ENCODE data around the gene BAZ2A.
A peak's percentile ranks its signal among the peaks of the same experiment; 100 is the strongest.

Gene BAZ2A

DNA sequence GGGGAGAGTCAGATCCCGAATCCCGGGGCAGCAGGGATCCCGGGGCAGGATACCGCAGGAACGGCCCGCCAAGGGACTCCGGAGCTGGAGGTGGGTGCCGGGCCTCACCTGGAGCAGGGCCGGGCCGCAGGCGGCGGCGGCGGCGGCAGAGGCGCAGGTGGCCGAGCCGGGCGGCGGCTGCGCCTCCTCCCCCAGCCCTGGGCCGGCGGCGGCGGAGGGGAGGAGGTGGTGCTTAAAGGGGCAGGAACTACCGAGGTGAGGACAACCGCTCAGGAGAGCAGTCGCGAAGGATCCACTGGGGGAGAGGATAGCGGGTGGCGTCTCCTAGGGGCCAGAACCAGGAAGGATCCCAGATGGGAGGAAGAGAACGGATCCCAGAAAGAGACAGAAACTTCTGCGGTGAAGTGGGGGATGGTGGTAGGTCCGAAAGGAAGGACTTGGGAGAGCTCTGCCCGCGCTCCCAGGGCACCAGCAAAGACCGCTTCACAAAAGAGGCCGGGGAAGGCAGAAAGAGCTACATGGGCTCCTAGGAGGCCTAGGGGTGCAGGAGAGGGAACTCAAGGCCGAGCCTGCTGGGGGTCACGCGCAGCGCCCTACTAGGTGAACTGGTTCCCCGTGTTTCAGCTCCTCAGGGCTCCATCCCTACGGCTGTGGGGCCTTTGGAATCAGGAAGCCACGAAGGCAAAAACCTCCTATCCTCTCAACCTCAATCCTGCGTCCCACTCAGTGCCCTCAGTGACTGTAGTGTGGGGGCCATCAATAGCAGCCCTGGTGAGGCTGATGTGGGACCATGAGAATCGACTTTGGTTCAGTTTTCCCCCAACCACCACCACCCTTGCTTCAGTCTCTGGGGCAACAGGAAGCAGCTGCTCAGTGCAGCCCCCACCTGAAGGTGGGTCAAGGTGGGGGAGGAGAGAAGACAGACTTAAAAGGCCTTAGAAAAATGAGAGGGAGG, 5.0 kb upstream of the BAZ2A start:
- peak; percentile 49 to 69 for DNase-seq

DNA sequence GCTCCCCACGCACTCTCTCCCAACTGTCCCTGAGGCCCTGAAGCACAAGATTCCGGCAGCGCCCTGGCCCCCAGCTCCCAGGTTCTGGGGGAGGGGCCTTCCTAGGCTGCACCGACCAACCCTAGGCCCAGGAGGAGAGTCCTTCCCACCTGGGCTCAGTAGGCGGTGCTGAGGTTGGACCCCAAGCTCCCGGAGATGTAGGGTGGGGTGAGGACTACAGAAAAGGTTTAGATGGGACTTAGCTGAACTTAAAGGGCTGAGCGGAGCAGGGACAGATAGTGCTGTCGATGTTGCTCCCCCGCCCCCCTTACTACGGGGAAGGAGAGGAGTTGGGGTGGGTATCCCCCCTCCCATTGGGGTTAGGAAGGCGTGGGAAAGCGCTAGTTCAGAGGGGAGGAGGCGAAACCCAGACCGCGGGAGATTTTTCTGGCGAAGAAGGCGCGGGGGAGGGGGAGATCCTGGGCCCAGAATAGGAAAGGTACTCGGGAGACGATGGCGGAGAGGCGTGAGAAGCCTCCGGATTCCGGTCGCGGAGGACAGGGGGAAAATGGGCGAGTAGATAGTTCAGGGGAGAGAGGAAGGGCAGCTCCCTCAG, 4.2 kb upstream of the BAZ2A start:
- DNase-seq = peak in 1 of 2 donors; percentile 16

DNA sequence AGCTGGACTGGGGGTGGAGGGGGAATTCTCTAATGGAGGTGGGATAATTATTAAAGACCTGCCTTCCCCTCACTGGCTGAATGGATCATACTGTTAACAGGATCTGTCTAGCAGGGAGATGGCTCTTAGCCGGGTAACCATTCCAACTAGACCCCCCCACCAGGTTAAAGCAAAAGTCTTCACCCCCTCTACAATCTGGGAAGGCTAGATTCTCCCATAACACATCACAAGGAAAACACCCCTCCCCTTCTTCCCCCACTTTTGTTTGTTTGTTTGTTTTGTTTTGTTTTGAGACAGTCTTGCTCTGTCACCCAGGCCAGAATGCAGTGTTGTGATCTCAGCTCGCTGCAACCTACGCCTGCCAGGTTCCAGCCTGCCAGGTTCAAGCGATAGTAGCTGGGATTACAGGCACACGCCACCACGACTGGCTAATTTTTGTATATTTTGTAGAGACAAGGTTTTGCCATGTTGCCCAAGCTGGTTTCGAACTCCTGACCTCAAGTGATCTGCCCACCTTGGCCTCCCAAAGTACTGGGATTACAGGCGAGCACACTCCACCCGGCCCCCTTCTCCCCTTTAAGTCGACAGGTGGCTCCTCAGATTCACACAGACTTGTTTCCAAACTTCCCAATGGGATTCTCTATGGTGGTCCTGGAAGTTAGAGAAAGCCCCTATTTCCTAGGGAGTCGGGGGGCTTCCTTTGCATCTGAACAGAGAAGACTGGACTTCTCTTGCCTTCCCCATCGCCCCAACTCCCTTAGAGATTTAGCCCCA, 3.5 kb upstream of the BAZ2A start:
- no peak for DNase-seq

DNA sequence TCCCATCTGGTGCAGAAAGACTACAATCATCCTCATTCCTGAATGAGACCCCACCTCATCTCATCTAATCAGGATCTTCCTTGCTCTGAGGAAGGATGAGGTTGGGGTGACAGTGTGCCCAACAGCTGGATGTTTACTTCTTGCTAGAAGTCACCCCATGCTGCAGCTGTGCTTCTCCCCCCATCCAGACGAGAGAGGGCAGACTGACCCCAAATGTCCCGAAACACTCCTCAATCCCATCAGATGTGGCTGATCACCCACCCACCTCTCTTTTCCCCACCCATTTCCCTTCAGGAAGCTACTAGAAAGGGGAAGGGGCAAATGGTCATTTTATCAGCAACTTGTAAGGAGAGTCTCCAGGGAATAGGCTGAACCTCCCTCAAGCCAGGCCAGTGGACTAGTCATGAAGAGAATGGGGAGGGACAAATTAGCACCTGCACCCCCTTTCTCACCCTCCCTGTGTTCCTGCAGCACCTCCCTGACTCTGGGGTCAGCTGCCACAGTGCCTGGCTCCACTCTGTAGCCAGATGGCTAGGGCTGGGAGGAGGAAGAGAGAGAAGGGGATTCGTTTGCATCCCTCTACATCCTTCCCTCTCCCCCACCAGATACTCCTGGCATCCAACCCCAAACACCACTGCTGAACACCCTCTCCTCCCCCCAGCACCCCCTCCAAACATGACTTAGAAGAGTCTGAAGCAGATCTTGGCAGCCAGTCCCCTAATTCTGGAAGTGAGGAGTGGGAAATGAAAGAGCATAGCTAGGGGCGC, 2.8 kb upstream of the BAZ2A start:
- DNase-seq = no peak

DNA sequence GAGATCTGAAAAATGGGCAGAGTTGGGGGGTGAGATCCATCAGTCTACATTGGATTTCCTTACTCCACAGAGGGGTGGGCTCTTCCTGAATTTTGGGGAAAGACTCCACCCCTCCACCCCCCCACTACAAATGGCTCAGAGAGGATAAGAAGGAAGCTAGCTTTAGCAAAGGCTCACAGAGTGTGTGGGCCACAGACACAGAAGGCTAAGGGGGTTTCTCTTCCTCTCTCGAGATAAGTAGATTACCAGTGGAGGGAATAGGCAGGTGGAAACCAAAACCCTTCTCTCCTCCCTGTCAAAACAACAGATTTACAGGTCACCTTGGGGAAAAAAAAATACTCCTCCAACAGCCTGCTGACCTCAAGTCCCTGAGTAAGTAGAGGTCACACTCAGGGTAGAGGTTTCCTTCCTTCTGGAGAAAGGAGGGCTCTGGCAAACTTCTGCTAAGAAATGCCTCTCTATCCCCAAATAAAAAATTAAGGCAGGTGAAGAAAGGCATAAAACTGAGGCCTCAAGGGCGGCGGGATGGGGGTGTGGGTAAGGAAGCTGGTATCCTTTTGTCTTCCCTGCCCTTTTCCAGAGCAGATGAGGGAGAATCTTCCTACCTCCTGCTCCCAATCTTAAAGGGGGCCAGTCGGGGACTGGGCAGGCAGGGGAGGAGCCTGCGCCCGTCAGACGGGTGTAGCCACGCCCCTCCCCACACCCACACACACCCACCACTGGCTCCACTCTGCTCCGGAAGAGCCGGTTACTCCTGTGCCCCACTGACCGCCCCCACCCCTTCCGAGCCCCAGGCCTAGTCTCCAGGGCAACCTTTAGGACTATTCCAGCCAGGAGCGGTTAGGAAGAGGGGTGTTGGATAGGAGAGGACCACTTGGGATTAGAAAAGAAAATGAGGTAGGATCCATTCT, 1.9 kb upstream of the BAZ2A start:
- peak in 1 of 2 donors; percentile 13 for DNase-seq

DNA sequence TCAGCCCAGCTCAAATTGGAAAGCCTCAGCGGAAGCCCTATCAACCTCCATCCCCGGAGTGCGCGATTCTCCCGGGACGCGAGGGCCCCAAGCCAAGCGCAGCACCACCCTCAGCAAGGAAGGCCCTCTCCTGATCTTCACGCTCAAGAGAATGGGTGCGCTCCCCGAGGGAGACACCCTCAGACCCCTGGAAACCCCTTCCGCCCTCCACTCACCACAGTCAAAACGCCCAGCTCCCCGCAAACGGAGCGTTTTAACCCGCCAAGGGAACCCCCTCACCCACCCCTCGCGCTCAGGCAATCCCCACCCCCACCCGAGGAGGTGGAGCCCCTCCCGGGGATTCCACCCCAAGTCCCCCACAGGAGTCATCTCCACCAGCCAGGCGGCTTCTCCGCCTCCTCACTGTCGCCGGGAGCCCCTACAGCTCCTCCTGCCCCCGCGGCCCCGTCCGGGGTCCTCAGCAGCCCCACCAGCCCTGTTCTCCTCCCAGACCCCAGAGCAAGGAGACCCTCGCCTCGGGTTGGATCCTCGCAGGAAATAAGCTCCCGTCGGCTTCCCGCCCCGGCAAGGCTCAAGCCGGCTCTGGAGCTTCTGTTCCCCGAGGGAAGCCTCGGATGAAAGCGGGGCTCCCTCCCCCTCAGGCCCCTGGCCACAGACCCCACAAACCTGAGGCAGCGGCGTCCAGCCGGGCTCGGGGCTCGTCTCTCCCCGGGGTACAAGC, 507 bp downstream of the BAZ2A start:
- peak in 1 of 2 donors; percentile 61 for DNase-seq

DNA sequence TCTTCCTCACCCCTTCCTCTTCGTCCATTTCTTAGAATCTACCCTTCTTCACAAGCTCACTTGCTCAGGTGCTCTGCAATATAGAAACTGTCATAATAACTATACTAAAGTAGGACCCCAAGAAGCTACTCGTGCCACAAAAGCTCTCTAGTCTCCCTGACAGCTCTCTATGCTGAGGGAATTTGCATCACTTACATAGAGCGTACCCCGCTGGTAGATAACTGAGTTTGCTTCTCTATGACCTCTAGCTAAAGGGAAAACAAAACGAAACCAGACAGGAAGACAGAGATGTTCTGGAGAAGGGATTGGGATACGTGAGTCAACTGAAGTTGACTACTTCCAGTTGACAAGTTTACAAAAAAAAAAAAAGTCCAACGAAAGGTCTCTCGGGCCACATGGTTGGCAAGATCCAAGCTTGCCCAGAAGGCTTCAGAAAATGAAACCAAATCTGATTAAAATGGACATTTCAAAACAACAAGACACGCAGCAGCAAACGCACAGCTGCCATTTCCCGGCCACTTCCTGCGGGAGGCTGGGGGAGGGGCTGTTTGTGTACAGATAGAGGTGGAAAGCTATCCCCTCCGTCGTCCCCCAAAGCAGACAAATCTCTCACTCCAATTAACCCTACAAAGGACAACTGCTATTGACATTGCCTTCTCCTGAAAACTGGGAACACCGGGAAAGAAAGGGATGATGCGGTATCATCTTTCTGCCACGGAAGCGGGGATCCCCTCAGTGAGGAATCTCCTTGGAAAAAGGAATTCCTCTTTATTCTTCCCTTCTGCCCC, 1.3 kb downstream of the BAZ2A start:
- peak; percentile 61 to 67 for DNase-seq

DNA sequence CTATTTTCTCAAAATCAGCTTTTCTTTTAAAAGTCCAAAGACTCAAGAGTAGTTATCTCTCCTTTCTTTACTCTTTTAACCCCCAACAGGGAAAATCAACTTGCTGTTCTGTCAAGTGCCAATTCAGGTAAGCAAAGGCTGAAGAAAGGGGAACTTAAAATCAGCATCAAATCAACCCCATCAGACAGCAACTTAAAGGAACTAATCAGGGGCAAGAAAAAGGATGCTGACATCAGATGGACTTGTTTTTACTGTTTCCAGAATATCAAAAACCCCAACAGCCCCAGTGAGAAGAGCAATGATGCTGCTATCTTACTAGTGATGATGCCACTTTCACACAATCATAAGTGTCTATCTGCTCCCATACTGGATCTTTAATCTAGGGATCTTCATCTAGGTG, 3.4 kb downstream of the BAZ2A start:
- no peak for DNase-seq

DNA sequence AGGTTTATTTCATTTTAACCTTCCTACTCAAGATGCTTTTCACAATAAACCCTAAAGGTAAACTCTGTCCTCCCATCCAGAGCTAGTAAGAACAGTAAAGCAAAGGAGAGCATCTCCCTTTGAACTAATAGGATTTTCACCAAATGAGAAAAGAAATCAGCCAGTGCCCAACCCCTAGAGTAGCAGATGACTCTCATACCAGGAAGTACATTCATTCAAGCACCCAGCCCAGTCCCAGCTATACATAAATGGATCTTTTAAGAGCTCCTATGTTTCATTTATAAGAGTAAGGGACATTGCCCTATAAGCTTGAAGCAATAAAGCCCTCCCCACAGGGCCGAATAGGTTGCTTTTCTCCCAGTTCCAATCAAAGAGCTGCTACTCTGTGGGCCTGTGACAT, 7.6 kb downstream of the BAZ2A start:
- DNase-seq = no peak

DNA sequence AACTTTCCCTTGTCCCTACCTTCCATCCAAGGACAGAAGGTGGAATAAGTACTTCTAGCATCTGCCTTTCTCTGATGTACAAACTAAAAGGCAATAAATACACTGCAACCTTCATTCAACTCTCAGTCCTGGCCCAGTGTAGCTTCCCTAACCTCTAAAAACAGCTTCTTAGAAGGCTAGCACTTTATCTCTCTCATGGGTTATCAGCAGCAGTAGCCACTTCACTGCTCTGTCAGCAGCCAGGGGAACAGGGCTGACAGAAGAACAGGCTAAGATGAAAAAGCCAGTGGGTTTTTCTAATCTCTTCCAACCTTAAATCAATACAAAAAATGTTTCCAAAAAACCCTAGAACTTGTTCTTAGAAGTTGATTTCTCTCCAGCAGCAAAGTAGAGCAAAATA, 13.2 kb downstream of the BAZ2A start:
- DNase-seq = no peak

DNA sequence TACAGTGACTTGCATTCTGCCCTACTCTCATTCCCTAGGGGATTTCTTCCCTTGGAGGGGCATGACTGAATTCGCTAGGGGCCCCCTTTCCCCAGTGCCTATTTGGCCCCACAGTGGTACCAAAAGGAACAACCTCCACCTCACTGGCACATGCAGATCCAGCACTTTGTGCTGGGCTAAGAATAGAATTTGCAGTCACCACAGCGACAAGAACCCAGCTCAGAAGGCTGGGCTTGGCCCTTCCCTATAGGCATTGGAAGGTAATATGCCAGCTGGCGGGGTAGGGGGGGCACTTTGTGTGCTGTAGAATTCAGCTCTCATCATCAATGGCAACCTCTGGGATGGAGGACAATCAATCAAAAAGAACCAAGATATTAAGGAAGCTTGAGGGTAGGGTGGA, 13.9 kb downstream of the BAZ2A start:
- no peak for DNase-seq

DNA sequence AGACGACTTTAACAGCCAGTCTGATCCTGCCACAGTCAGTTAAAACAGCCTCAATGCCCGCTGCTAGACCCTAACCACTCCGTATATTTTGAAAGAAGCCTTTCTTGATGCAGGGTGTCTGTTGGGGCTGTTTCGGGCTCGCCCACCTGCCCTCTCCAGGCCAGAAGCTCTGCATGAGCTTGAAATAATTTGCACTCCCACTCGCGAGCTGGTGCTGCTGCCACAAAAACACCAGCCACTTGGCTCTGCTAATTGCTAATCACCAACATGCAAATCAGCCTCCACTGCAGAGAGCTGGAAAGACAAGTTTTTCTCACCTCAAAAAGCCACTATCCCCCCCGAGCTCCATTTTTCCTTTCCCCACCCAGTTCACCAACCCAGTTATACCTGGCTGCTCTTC, 15.5 kb downstream of the BAZ2A start:
- DNase-seq = no peak

DNA sequence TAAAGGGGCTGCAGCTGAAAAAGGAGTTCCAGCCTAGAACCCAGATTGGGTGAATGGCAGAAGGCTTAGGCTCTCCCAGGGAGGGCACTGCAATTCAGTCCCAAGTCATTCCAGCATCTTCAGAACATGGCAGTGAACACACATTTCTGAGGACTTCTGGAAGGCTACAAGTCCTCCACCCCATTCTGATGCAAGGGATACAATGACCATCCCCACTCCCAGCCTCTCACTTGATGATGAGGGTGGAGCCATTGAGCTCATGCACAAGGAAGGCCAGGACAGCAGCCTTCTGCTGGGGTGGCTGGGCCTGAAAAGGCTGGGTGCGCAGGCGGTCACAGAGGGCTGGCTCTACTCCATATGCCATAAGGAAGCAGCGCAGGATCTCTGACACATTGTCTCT, 25.8 kb downstream of the BAZ2A start:
- DNase-seq = no peak

DNA sequence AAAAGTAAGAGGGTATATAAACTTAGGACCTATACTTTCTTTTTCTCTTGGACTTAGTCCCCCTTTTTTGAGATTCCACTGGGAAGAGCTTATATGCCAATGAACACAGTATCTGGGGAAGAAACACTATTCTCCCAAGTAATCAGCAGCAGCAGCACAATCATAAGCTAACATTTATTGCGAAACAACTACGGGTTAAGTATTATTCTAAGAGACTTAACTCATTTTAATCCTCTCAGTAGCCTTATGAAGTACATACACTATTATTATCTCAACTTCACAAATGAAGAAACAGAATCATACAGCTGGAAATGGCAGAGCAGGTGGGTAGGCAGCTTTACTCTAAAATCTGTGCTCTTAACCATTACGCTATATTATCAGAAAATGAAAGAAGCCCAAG, 27.9 kb downstream of the BAZ2A start:
- no peak for DNase-seq

DNA sequence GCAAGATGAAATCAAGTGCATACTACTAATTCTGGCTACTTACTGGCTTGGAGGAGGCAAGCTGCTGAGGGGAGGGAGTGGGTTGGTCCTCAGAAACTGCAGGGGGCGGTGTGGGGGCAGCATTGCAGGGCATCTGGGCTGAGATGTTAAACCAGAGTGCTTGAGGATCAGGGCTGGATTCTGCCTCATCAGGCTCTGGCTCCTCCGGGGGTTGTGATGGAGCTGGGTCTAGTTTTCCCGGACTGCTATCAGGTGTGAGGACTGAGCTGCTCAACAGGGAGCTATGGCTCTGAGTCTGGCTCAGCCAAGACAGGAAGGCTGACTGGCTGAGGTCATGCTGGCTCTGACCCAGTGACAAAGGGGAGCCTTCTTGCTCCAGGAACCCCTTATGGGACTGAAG, 28.6 kb downstream of the BAZ2A start:
- DNase-seq = no peak

DNA sequence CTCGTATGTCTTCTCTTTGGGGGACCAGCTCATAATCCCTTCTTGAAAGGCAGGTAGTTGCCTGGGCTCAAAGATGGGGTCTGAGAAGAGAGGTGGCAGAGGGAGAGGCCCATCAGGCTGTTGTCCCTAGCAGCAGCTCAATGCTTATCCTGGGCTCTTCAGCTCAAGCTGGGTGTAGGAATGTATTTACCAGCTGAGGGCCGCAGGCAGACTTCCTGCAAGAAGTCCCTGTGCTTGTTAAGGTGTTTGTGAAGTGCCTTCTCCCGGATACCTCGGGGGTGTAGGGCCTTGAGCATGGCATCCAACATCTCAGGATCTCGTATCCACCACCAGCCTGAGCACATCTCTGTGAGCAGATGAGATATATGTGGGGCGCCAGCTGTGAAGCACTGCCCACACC, 29.4 kb downstream of the BAZ2A start:
- no peak for DNase-seq

DNA sequence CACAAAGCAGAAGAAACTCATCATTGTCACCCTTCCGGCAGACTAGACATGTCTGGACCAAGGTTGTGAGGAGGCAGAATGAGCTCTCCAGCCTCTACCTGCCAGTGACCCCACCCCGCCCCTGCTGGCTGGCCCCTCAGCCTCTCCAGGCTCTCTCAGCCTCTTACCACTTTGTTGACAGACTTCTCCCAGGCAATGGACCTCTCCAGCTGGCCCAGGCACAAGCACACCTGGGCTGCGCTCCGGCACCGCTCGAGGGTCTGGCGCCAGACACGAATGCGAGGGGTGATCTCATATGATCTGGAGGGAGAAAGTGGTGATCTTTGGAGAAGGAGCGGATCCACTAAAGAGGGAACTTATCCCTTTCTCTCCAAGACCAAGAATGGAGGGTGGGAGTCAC, 30.3 kb downstream of the BAZ2A start:
- DNase-seq = no peak

DNA sequence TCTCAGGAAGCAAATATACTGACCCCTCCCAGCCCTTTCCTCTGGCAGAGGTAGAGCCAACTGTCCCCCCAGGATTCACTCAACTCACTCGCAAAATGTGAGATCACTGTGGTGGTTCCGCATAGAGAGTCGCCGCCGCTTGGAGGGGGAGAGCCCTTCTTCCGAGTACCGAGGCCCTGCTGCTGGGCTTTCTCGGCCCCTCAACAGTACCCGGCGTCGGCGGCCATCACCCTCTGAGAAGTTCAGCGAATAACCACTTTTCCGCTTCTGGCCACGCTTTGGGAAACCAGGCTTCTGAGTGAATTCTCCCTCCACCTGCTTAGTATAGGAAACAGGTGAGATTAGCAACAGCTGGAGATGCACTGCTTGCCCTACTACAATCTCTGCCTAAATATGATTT, 31.1 kb downstream of the BAZ2A start:
- no peak for DNase-seq

DNA sequence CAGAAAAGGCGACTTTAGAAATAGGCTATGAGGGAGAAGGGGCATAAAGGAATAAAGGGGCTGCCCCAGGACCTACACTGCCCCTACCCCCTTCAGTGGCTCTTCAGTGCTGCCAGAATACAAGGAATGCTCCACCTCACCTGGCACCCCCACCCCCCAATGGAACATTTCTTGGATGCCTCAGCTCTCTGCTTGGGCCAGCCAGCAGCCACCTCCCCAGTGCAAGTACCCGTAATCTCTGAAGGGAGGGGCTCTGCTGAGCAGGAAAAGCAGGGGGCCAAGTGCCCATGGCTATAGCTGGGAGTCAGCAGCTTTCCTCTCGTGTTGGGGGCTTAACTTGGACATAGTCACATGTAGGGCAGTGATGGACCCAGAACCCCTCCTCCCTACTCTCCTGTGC, 33.3 kb downstream of the BAZ2A start:
- DNase-seq = no peak

All from hippocampal formation (tissue), 2 donors.